BE2C (cell line): Measurements from ENCODE around the gene PRKN.
"Not testable (repeated sequence)": the region's sequence is repeated elsewhere in the genome, so short reads cannot be mapped to it uniquely, and the experiment has no call there.

Source experiments
- DNase-seq: peaks from one replicate; pipeline ENCODE4 v3.0.0-alpha.2; 2020
- H3K27me3 ChIP-seq: fragments of 250-450 bp; sonication (Bioruptor Pico); 2 replicates; pipeline ENCODE4 v1.5.1; 2020; ENCODE audit warnings: mild to moderate bottlenecking
- H3K36me3 ChIP-seq: fragments of 250-450 bp; sonication (Bioruptor Pico); 2 replicates; pipeline ENCODE4 v1.5.1; 2020; ENCODE audit warnings: mild to moderate bottlenecking
- H3K4me1 ChIP-seq: fragments of 250-450 bp; sonication (Bioruptor Pico); 2 replicates; pipeline ENCODE4 v1.5.1; 2020
- H3K4me3 ChIP-seq: 2 replicates; pipeline ENCODE4 v1.5.1; 2011; ENCODE audit warnings: low read depth, low read length
- H3K9me3 ChIP-seq: fragments of 250-450 bp; sonication (Bioruptor Pico); 2 replicates; pipeline ENCODE4 v1.5.1; 2020
- CTCF ChIP-seq: IDR thresholded peaks from 2 replicates; pipeline ENCODE4 v1.5.1; 2012; ENCODE audit warnings: mild to moderate bottlenecking, low read depth, low read length

Gene PRKN

GRCh38 chr6:161882196-161882765 is 845.3 kb downstream of the PRKN start:
- TF ChIP-seq CTCF: no peak
- Histone ChIP-seq H3K4me3 (no peak overlapping the region), H3K9me3 (no peaks in the 10 kb centered on the region), H3K27me3 (no peaks in the 10 kb centered on the region), H3K36me3 (no peaks in the 10 kb centered on the region), H3K4me1 (no peaks in the 10 kb centered on the region)
- no peak for DNase-seq

- no peaks in the 10 kb centered on the region for H3K27me3 ChIP-seq
These were observed 847.5 kb downstream of the PRKN start for GRCh38 chr6:161880056-161880455.

DNA sequence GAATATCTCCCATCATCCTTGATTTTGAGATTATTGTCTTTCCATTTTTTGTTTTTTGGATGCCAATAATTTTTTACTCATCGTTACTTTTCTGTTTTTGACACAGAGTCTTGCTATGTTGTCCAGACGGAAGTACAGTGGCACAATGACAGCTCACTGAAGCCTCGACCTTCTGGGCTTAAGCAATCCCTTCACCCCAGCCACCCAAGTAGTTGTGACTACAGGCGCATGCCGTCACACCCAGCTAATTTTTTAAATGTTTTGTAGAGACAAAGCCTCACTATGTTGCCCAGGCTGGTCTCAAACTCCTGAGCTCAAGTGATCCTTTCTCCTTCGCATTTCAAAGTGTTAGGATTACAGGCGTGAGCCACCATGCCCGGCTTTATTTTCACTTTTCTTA is 851.3 kb downstream of the PRKN start:
- no peaks in the 10 kb centered on the region for H3K9me3 ChIP-seq
- H3K36me3 ChIP-seq: no peaks in the 10 kb centered on the region
- H3K4me1 ChIP-seq: no peaks in the 10 kb centered on the region
- no peaks in the 10 kb centered on the region for H3K27me3 ChIP-seq
- no peak for DNase-seq
- no peak overlapping the region for H3K4me3 ChIP-seq
- TF ChIP-seq CTCF: no peak

More at GRCh38 chr6:161880056-161880455, 847.5 kb downstream of the PRKN start:
- no peak for DNase-seq
- no peak overlapping the region for H3K4me3 ChIP-seq
- H3K36me3 ChIP-seq: no peaks in the 10 kb centered on the region
- H3K4me1 ChIP-seq: no peaks in the 10 kb centered on the region
- H3K9me3 ChIP-seq: no peaks in the 10 kb centered on the region
- TF ChIP-seq CTCF: no peak

DNA sequence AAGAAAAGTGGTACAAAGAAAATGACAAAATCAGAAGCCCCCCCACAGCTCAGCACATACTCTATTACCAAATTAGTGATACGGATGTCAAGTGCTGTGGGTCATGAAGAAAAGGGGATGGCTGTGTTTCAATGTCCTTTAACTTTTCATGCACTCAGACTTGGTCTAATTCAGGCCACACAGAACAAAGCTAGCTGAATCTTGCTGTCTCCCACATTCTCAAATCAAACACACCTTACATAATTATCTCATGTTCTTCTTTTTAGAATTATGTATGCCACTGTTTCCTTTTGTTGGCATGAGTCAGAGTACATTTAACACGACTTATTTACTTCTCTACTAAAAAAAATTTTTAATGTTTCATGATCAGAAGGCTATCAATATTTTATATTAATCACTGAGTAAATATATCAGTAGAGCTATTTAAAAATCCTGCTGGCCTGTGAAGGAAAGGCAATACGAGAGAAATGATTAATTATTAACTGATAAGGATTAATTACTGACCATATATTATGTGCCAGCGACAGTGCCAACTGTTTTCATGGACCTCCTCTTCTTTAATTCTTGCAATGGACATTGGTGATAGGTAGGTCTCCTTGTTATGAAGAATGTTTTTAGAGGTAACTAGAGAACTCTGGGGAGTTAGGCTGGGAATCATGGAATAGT is 857.2 kb downstream of the PRKN start:
- H3K27me3 ChIP-seq: no peaks in the 10 kb centered on the region
- no peak for TF ChIP-seq CTCF

DNA sequence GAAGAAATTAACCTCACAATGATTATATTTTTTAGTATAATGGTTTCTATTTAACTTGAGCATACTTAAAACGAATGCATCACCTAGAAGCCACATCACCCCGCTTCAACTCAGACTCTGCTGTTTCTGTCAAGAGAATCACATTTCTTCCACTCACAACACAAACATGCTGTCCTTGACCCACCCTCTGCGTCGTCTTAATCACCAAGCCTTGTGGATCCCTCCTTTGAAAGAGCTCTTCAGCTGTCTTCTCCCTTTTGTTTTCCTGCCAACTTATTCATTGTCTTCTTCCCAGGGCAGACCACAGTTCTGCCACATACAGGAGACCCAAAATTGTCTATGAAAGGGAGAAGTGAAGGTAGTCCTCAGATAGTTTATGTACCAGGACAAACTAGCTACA is 858.1 kb downstream of the PRKN start:
- TF ChIP-seq CTCF: no peak
- H3K9me3 ChIP-seq: no peaks in the 10 kb centered on the region

More for the DNA sequence above, 857.2 kb downstream of the PRKN start:
- Histone ChIP-seq H3K4me3 (no peak overlapping the region), H3K36me3 (no peaks in the 10 kb centered on the region), H3K4me1 (no peaks in the 10 kb centered on the region), H3K9me3 (no peaks in the 10 kb centered on the region)
- DNase-seq: no peak

DNA sequence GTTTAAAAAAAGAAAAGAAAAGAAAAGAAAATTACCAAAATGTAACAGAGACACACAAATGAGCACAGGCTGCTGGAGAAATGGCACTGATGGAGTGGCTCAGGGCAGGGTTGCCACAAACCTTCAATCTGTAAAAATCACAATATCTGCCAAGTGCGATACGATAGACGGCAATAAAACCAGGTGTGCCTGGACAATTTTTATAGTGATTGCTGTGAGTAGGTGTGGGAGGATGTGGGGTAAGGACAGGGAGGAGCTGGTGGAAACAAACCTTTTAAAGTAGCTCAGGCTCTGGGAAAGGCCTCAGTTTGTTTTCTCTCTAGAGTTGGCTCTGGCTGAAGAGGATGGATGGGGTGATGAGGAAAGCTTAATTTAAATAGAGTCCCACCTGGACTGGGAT is 861.0 kb downstream of the PRKN start:
- Histone ChIP-seq H3K4me3 (no peak overlapping the region), H3K27me3 (no peaks in the 10 kb centered on the region), H3K4me1 (no peaks in the 10 kb centered on the region), H3K9me3 (no peaks in the 10 kb centered on the region), H3K36me3 (no peaks in the 10 kb centered on the region)
- no peak for TF ChIP-seq CTCF
- no peak for DNase-seq

More for the DNA sequence above, 858.1 kb downstream of the PRKN start:
- Histone ChIP-seq H3K27me3 (no peaks in the 10 kb centered on the region), H3K4me3 (no peak overlapping the region), H3K36me3 (no peaks in the 10 kb centered on the region), H3K4me1 (no peaks in the 10 kb centered on the region)
- no peak for DNase-seq

- DNase-seq, H3K4me1 ChIP-seq, H3K4me3 ChIP-seq, H3K27me3 ChIP-seq, H3K36me3 ChIP-seq, H3K9me3 ChIP-seq: not testable (repeated sequence)
These were observed 866.5 kb downstream of the PRKN start for GRCh38 chr6:161861061-161861460.
